Nucleus accumbens (tissue), 56 donors: Measurements from ENCODE around the gene NT5C2.
"Not testable (repeated sequence)": the region's sequence is repeated elsewhere in the genome, so short reads cannot be mapped to it uniquely, and the experiment has no call there.

Experiments
- DNase-seq, 56 donors: peaks; one replicate each; lab custom pipeline; 2025; lab: John Stamatoyannopoulos, UW

NT5C2 gene

GRCh38 chr10:103167554-103167953, 25.5 kb downstream of the NT5C2 start:
- not testable (repeated sequence) for DNase-seq

GRCh38 chr10:103166523-103166922, 26.5 kb downstream of the NT5C2 start:
- no peak for DNase-seq

GRCh38 chr10:103163766-103164403, 29.2 kb downstream of the NT5C2 start:
- not testable (repeated sequence) for DNase-seq

GRCh38 chr10:103157246-103157645, 35.8 kb downstream of the NT5C2 start:
- no peak for DNase-seq

- no peak for DNase-seq
Measured at GRCh38 chr10:103155471-103156085, 37.5 kb downstream of the NT5C2 start.

GRCh38 chr10:103154521-103155299, 38.4 kb downstream of the NT5C2 start:
- DNase-seq = no peak

- DNase-seq = peak in 25 of 56 donors; percentile 1 to 55 (median 9)
Measured at GRCh38 chr10:103153302-103154197, 39.5 kb downstream of the NT5C2 start.

- no peak for DNase-seq
Measured at GRCh38 chr10:103149991-103150622, 43.0 kb downstream of the NT5C2 start.

- DNase-seq = no peak
Measured at GRCh38 chr10:103147645-103148044, 45.4 kb downstream of the NT5C2 start.

- DNase-seq = peak in 2 of 56 donors; percentile 5 to 9
Measured at GRCh38 chr10:103145860-103146466, 47.1 kb downstream of the NT5C2 start.

GRCh38 chr10:103145046-103145445, 48.0 kb downstream of the NT5C2 start:
- DNase-seq = no peak

- DNase-seq = no peak
Measured at GRCh38 chr10:103144041-103144440, 49.0 kb downstream of the NT5C2 start.

- DNase-seq = not testable (repeated sequence)
Measured at GRCh38 chr10:103143641-103144040, 49.4 kb downstream of the NT5C2 start.

GRCh38 chr10:103141950-103142349, 51.1 kb downstream of the NT5C2 start:
- DNase-seq = no peak

GRCh38 chr10:103140469-103140868, 52.6 kb downstream of the NT5C2 start:
- no peak for DNase-seq

- no peak for DNase-seq
Measured at GRCh38 chr10:103139803-103140202, 53.3 kb downstream of the NT5C2 start.

GRCh38 chr10:103135168-103135567, 57.9 kb downstream of the NT5C2 start:
- not testable (repeated sequence) for DNase-seq

GRCh38 chr10:103130910-103131309, 62.2 kb downstream of the NT5C2 start:
- DNase-seq = no peak

- DNase-seq = not testable (repeated sequence)
Measured at GRCh38 chr10:103130180-103130579, 62.9 kb downstream of the NT5C2 start.

- no peak for DNase-seq
Measured at GRCh38 chr10:103127241-103127640, 65.8 kb downstream of the NT5C2 start.
